Karpas-422 (cell line): ENCODE data around the gene DLG1. TPM values are rescaled to one million over a fixed set of nuclear protein-coding genes. Genes with fewer than 3 reads are reported as not detected.

Experiments used
- DNase-seq: peaks from one replicate; pipeline ENCODE4 v3.0.0-alpha.2; 2015
- H2AFZ ChIP-seq: fragments of 200-600 bp; sonication (generic); 2 replicates; pipeline ENCODE4 v1.6.1; 2014; ENCODE audit warnings: antibody characterized with exemption, low read length, mixed read lengths
- H3K27ac ChIP-seq: fragments of 200-600 bp; sonication (generic); 2 replicates; pipeline ENCODE4 v1.5.1; 2014; ENCODE audit warnings: mild to moderate bottlenecking, low read length, moderate library complexity
- H3K27me3 ChIP-seq: fragments of 200-600 bp; sonication (generic); 2 replicates; pipeline ENCODE4 v1.6.1; 2014; ENCODE audit warnings: low read length, mixed read lengths
- H3K36me3 ChIP-seq: fragments of 200-600 bp; sonication (generic); 2 replicates; pipeline ENCODE4 v1.6.1; 2014; ENCODE audit warnings: low read length, mixed read lengths; ENCODE audit not compliant: insufficient read depth
- H3K4me1 ChIP-seq: fragments of 200-600 bp; sonication (generic); 2 replicates; pipeline ENCODE4 v1.6.1; 2014; ENCODE audit warnings: mild to moderate bottlenecking, low read length, mixed read lengths
- H3K4me2 ChIP-seq: fragments of 200-600 bp; sonication (generic); 2 replicates; pipeline ENCODE4 v1.6.1; 2014; ENCODE audit warnings: low read length, low read depth, mild to moderate bottlenecking; ENCODE audit not compliant: poor library complexity, severe bottlenecking
- H3K4me3 ChIP-seq: fragments of 200-600 bp; sonication (generic); 2 replicates; pipeline ENCODE4 v1.5.1; 2014; ENCODE audit warnings: mild to moderate bottlenecking, antibody characterized with exemption, low read length, mixed read lengths
- H3K79me2 ChIP-seq: fragments of 200-600 bp; sonication (generic); 2 replicates; pipeline ENCODE4 v1.6.1; 2014; ENCODE audit warnings: mild to moderate bottlenecking, low read length, mixed read lengths
- H3K9ac ChIP-seq: fragments of 200-600 bp; sonication (generic); 2 replicates; pipeline ENCODE4 v1.6.0; 2014; ENCODE audit warnings: low read length
- H3K9me2 ChIP-seq: fragments of 200-600 bp; sonication (generic), shearing (Covaris generic); replicated peaks from 2 replicates; pipeline ENCODE4 v1.6.0; 2014; ENCODE audit warnings: mild to moderate bottlenecking, low read length, moderate library complexity; ENCODE audit not compliant: insufficient read depth
- H3K9me3 ChIP-seq: fragments of 300-700, 200-600 bp; sonication (generic); 2 replicates; pipeline ENCODE4 v1.6.1; 2014; ENCODE audit warnings: low read length, mixed read lengths
- H4K20me1 ChIP-seq: fragments of 200-600 bp; sonication (generic); 2 replicates; pipeline ENCODE4 v1.6.1; 2014; ENCODE audit warnings: mild to moderate bottlenecking, antibody characterized with exemption, low read length, low read depth; ENCODE audit not compliant: insufficient read depth
- total RNA-seq: library from RNA; depleted of rRNA; stranded (reverse); fragments of >200 nt; shearing (Covaris generic); gene quantifications from 2 replicates; pipeline ENCODE4 v1.2.3, GENCODE V29; 2014; ENCODE audit warnings: low replicate concordance

The DLG1 gene
- total RNA-seq, 1 experiment from 2014 or later = 92.6 TPM

GRCh38 chr3:197339841-197340520 is 41.6 kb upstream of the DLG1 start:
- Histone ChIP-seq H2AFZ (no peak overlapping the region), H3K4me3 (no peak overlapping the region), H3K79me2 (no peaks in the 10 kb centered on the region), H3K4me1 (no peaks in the 10 kb centered on the region), H3K4me2 (no peak overlapping the region), H3K36me3 (no peaks in the 10 kb centered on the region), H3K27ac (no peak overlapping the region), H3K9me3 (no peaks in the 10 kb centered on the region), H3K9ac (no peak overlapping the region), H3K27me3 (no peaks in the 10 kb centered on the region; the same call in 1 of the 2 replicates), H4K20me1 (no peaks in the 10 kb centered on the region), H3K9me2 (no peaks in the 10 kb centered on the region)
- no peak for DNase-seq

- no peaks in the 10 kb centered on the region for H4K20me1 ChIP-seq
- no peaks in the 10 kb centered on the region for H3K4me1 ChIP-seq
- no peak overlapping the region for H3K4me2 ChIP-seq
- H3K79me2 ChIP-seq = no peaks in the 10 kb centered on the region
- H3K9ac ChIP-seq = no peak overlapping the region
- no peak overlapping the region for H3K4me3 ChIP-seq
- H3K9me2 ChIP-seq = no peaks in the 10 kb centered on the region
- H3K9me3 ChIP-seq = no peaks in the 10 kb centered on the region
- no peak overlapping the region for H2AFZ ChIP-seq
- no peak for DNase-seq
- no peaks in the 10 kb centered on the region for H3K36me3 ChIP-seq
- H3K27ac ChIP-seq = no peak overlapping the region
- H3K27me3 ChIP-seq = no peaks in the 10 kb centered on the region
Measured at GRCh38 chr3:197338586-197338985, 40.2 kb upstream of the DLG1 start.

- Histone ChIP-seq H2AFZ (no peak overlapping the region), H3K9ac (no peak overlapping the region), H3K9me2 (no peaks in the 10 kb centered on the region), H3K27ac (no peak overlapping the region), H3K27me3 (no peaks in the 10 kb centered on the region), H3K4me2 (no peak overlapping the region), H4K20me1 (no peaks in the 10 kb centered on the region), H3K36me3 (no peaks in the 10 kb centered on the region), H3K9me3 (no peaks in the 10 kb centered on the region), H3K4me1 (no peaks in the 10 kb centered on the region), H3K79me2 (no peaks in the 10 kb centered on the region), H3K4me3 (no peak overlapping the region)
- no peak for DNase-seq
Measured at GRCh38 chr3:197337656-197338055, 39.2 kb upstream of the DLG1 start.

GRCh38 chr3:197337214-197337613 is 38.8 kb upstream of the DLG1 start:
- Histone ChIP-seq H3K9ac (no peak overlapping the region), H3K79me2 (no peaks in the 10 kb centered on the region), H2AFZ (no peak overlapping the region), H3K9me3 (no peaks in the 10 kb centered on the region), H4K20me1 (no peaks in the 10 kb centered on the region), H3K4me3 (no peak overlapping the region), H3K4me1 (no peaks in the 10 kb centered on the region), H3K9me2 (no peaks in the 10 kb centered on the region), H3K4me2 (no peak overlapping the region), H3K27ac (no peak overlapping the region), H3K36me3 (no peaks in the 10 kb centered on the region), H3K27me3 (no peaks in the 10 kb centered on the region)
- DNase-seq = no peak

GRCh38 chr3:197336348-197336747 is 37.9 kb upstream of the DLG1 start:
- H2AFZ ChIP-seq = no peak overlapping the region
- no peak for DNase-seq
- H3K79me2 ChIP-seq = no peaks in the 10 kb centered on the region
- no peak overlapping the region for H3K9ac ChIP-seq
- no peaks in the 10 kb centered on the region for H4K20me1 ChIP-seq
- H3K27ac ChIP-seq = no peak overlapping the region
- no peaks in the 10 kb centered on the region for H3K9me2 ChIP-seq
- H3K36me3 ChIP-seq = no peaks in the 10 kb centered on the region
- H3K4me2 ChIP-seq = no peak overlapping the region
- H3K9me3 ChIP-seq = no peaks in the 10 kb centered on the region
- no peaks in the 10 kb centered on the region for H3K4me1 ChIP-seq
- no peak overlapping the region for H3K4me3 ChIP-seq
- no peaks in the 10 kb centered on the region for H3K27me3 ChIP-seq

- H3K79me2 ChIP-seq = no peaks in the 10 kb centered on the region
- DNase-seq = no peak
- no peak overlapping the region for H3K4me2 ChIP-seq
- no peaks in the 10 kb centered on the region for H3K36me3 ChIP-seq
- H3K9ac ChIP-seq = no peak overlapping the region
- H3K9me3 ChIP-seq = no peaks in the 10 kb centered on the region
- no peak overlapping the region for H2AFZ ChIP-seq
- no peaks in the 10 kb centered on the region for H3K9me2 ChIP-seq
- no peak overlapping the region for H3K4me3 ChIP-seq
- H4K20me1 ChIP-seq = no peaks in the 10 kb centered on the region
- H3K4me1 ChIP-seq = no peaks in the 10 kb centered on the region
- H3K27ac ChIP-seq = no peak overlapping the region
- H3K27me3 ChIP-seq = no peaks in the 10 kb centered on the region
Measured at GRCh38 chr3:197335428-197336132, 37.2 kb upstream of the DLG1 start.

GRCh38 chr3:197333901-197334639 is 35.7 kb upstream of the DLG1 start:
- Histone ChIP-seq H3K27ac (no peak overlapping the region), H3K9me3 (no peaks in the 10 kb centered on the region), H3K9me2 (no peaks in the 10 kb centered on the region), H3K4me3 (no peak overlapping the region), H3K36me3 (no peaks in the 10 kb centered on the region), H3K79me2 (no peaks in the 10 kb centered on the region), H4K20me1 (no peaks in the 10 kb centered on the region), H3K9ac (no peak overlapping the region), H3K4me1 (no peaks in the 10 kb centered on the region), H2AFZ (no peak overlapping the region), H3K27me3 (no peaks in the 10 kb centered on the region), H3K4me2 (no peak overlapping the region)
- no peak for DNase-seq

GRCh38 chr3:197331131-197331530 is 32.7 kb upstream of the DLG1 start:
- no peaks in the 10 kb centered on the region for H3K9me3 ChIP-seq
- no peaks in the 10 kb centered on the region for H3K79me2 ChIP-seq
- H3K9me2 ChIP-seq = no peaks in the 10 kb centered on the region
- H2AFZ ChIP-seq = no peak overlapping the region; the same call in 1 of the 2 replicates
- H4K20me1 ChIP-seq = no peaks in the 10 kb centered on the region
- H3K36me3 ChIP-seq = no peaks in the 10 kb centered on the region
- no peak overlapping the region for H3K9ac ChIP-seq
- H3K27me3 ChIP-seq = no peaks in the 10 kb centered on the region
- DNase-seq = peak; percentile 67
- H3K4me3 ChIP-seq = no peak overlapping the region
- no peak overlapping the region for H3K4me2 ChIP-seq
- H3K4me1 ChIP-seq = no peaks in the 10 kb centered on the region
- no peak overlapping the region for H3K27ac ChIP-seq
